DLD1 (cell line): ENCODE results near the gene MPPE1.
"Not testable (repeated sequence)": the region's sequence is repeated elsewhere in the genome, so short reads cannot be mapped to it uniquely, and the experiment has no call there.

Experiments used
- in situ Hi-C: cut with HindIII; loops from 2 replicates; pipeline ENCODE4 v1.10.0; 2017; ENCODE audit warnings: low sequenced_read_pairs

The MPPE1 gene

GRCh38 chr18:11908182-11909060, at the start of gene MPPE1:
MPPE1 (minus strand) TSS chr18:11908317; CDS start chr18:11897264, 11,053 bp downstream.
- in situ Hi-C loops, result no loop called here

- in situ Hi-C loops, result no loop called here
Measured at GRCh38 chr18:11957636-11958035, 49.5 kb upstream of the MPPE1 start.

- in situ Hi-C loops, result no loop called here
Measured at GRCh38 chr18:11956371-11957308, 48.5 kb upstream of the MPPE1 start.

GRCh38 chr18:11955239-11956029, 47.3 kb upstream of the MPPE1 start:
- in situ Hi-C loops, result no loop called here

- in situ Hi-C loops, result no loop called here
Measured at GRCh38 chr18:11953113-11953512, 45.0 kb upstream of the MPPE1 start.

- in situ Hi-C loops, result no loop called here
Measured at GRCh38 chr18:11951390-11951851, 43.3 kb upstream of the MPPE1 start.

GRCh38 chr18:11950824-11951223, 42.7 kb upstream of the MPPE1 start:
- in situ Hi-C loops, result no loop called here

- in situ Hi-C loops, result no loop called here
Measured at GRCh38 chr18:11948852-11949523, 40.9 kb upstream of the MPPE1 start.

- in situ Hi-C loops, result no loop called here
Measured at GRCh38 chr18:11947214-11948191, 39.4 kb upstream of the MPPE1 start.

GRCh38 chr18:11946756-11947155, 38.6 kb upstream of the MPPE1 start:
- in situ Hi-C loops, result no loop called here

GRCh38 chr18:11945834-11946659, 37.9 kb upstream of the MPPE1 start:
- in situ Hi-C loops, result not testable (repeated sequence)

GRCh38 chr18:11944786-11945185, 36.7 kb upstream of the MPPE1 start:
- in situ Hi-C loops, result no loop called here

GRCh38 chr18:11944252-11944651, 36.1 kb upstream of the MPPE1 start:
- in situ Hi-C loops, result no loop called here

- in situ Hi-C loops, result no loop called here
Measured at GRCh38 chr18:11943551-11943950, 35.4 kb upstream of the MPPE1 start.

GRCh38 chr18:11940956-11941355, 32.8 kb upstream of the MPPE1 start:
- in situ Hi-C loops, result no loop called here

- in situ Hi-C loops, result no loop called here
Measured at GRCh38 chr18:11937874-11938478, 29.9 kb upstream of the MPPE1 start.

- in situ Hi-C loops, result no loop called here
Measured at GRCh38 chr18:11932393-11932792, 24.3 kb upstream of the MPPE1 start.

- in situ Hi-C loops, result no loop called here
Measured at GRCh38 chr18:11927497-11927896, 19.4 kb upstream of the MPPE1 start.
